Vagina (tissue), 2 donors: Measurements from ENCODE around the gene C3orf33.

Source experiments
- CTCF ChIP-seq, 3 experiments: fragments of 450-650 bp in 2 of 3; fragments of 200-600 bp in 1 of 3; sonication (generic) in 1 of 3; IDR thresholded peaks; one replicate each; pipeline ENCODE4 v1.5.1; 2017 to 2019; ENCODE audit warnings: antibody characterized with exemption in 3 of 3, mild to moderate bottlenecking in 2 of 3, moderate library complexity in 2 of 3
- POLR2A ChIP-seq, 2 donors: fragments of 450-650 bp; IDR thresholded peaks; one replicate each; pipeline ENCODE4 v1.6.1; 2017; ENCODE audit warnings: antibody characterized with exemption in 2 of 2, mild to moderate bottlenecking in 2 of 2, moderate library complexity in 2 of 2
- POLR2AphosphoS5 ChIP-seq, 2 donors: sonication (generic); formaldehyde crosslinking; IDR thresholded peaks; one replicate each; pipeline ENCODE4 v1.9.0; 2017; ENCODE audit warnings: antibody characterized with exemption in 2 of 2, mild to moderate bottlenecking in 2 of 2, low read depth in 1 of 2; ENCODE audit not compliant: insufficient read depth in 1 of 2

DNA sequence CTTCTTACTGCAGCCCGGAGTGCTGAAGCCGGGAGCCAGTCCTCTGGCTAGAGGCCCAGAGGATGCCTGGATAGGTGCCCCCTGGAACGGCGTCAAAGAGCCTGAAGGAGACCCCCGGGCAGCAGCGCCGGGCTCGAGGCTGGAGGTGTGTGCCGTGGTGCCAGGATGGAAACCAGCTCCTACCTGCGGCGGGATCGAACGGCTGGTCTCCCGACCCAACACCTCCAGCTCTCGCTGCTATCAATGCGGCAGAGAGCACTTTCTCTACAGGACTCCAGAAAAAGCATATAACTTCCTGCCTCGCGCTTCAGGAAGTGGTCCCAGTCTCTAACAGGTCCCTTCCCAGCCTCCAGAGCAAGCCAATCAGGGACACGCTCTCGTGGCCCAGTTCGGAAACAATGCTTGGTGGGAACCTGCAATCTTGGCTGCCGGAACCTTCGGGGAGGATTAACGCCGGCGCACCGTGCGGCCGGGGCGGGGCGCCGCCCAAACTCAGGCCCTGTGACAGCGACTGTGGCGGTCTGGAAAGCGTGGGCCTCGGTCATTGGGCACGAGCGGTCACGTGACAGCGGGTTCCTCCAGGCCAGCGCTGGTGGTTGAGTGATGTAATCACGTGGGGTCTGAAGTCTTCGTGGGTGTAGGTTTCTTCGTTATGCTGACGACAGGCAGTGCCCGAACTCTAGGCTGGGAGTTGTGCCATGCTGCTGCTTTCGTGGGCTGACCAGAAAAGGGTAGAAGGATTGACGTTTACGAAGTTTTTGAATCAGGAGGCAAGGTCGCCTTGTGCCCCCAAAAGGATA lies 48.3 kb upstream of the C3orf33 start, which contains the start of gene SLC33A1:
- TF ChIP-seq POLR2AphosphoS5 (IDR thresholded peaks at IDR 0.05; ENCODE audit: insufficient read depth in 1 of 2, low read depth in 1 of 2) (peak; percentile 95 to 99), CTCF (IDR thresholded peaks at IDR 0.05) (peak in 1 of 3 experiments; percentile 26), POLR2A (IDR thresholded peaks at IDR 0.05) (peak in 1 of 2 donors; percentile 51)
